Mononuclear cell (primary cell): Measurements from ENCODE around the gene NEK8. TPM values are rescaled to one million over a fixed set of nuclear protein-coding genes. Genes with fewer than 3 reads are reported as not detected.

ENCODE experiments used
- total RNA-seq: library from RNA; depleted of rRNA; stranded (reverse); fragments of >200 nt; gene quantifications from one replicate; pipeline ENCODE4 v1.2.3, GENCODE V29; 2012

Gene NEK8
- total RNA-seq, 1 donor: 1.4 TPM

Other genes starting within 250 kb of the NEK8 start
- gene FOXN1, start 222.4 kb upstream of the NEK8 start, total RNA-seq: not detected
- gene UNC119, start 176.2 kb upstream of the NEK8 start, total RNA-seq: 52.3 TPM
- gene PIGS, start 157.3 kb upstream of the NEK8 start, total RNA-seq: 43.2 TPM
- 17.8 TPM for gene ALDOC, start 151.9 kb upstream of the NEK8 start, total RNA-seq
- gene SPAG5, start 129.8 kb upstream of the NEK8 start, total RNA-seq: 9.6 TPM
- gene RSKR, start 114.6 kb upstream of the NEK8 start, total RNA-seq: 4.9 TPM
- 85.2 TPM for gene BLTP2, start 83.6 kb upstream of the NEK8 start, total RNA-seq
- 31.3 TPM for gene SDF2, start 66.9 kb upstream of the NEK8 start, total RNA-seq
- gene SUPT6H, start 66.6 kb upstream of the NEK8 start, total RNA-seq: 80.9 TPM
- gene PROCA1, start 16.9 kb upstream of the NEK8 start, total RNA-seq: 0.94 TPM
- gene RAB34, start 10.9 kb upstream of the NEK8 start, total RNA-seq: 27.0 TPM
- 1,375 TPM for gene RPL23A, start 8.8 kb upstream of the NEK8 start, total RNA-seq
- gene TLCD1, start 2.6 kb upstream of the NEK8 start, total RNA-seq: not detected
- gene TRAF4, start 15.2 kb downstream of the NEK8 start, total RNA-seq: 51.2 TPM
- 15.1 TPM for gene FAM222B, start 114.0 kb downstream of the NEK8 start, total RNA-seq
- gene ERAL1, start 126.2 kb downstream of the NEK8 start, total RNA-seq: 11.1 TPM
- 52.7 TPM for gene FLOT2, start 168.9 kb downstream of the NEK8 start, total RNA-seq
- gene DHRS13, start 174.3 kb downstream of the NEK8 start, total RNA-seq: 12.0 TPM
- 102 TPM for gene PHF12, start 222.7 kb downstream of the NEK8 start, total RNA-seq